Transverse colon (tissue), 3 donors: ENCODE results near the gene SCLT1.

ENCODE experiments used
- EP300 ChIP-seq: sonication (generic); formaldehyde crosslinking; IDR thresholded peaks from one replicate; pipeline ENCODE4 v1.6.1; 2017; ENCODE audit warnings: antibody characterized with exemption, low read depth
- TF ChIP-seq, protein P1 (sequence below), 5 experiments: fragments of 200-600 bp in 3 of 5; fragments of 450-650 bp in 2 of 5; sonication (generic) in 3 of 5; IDR thresholded peaks; 1 replicate in 2 of 5; 2 replicates in 3 of 5; pipeline ENCODE4 v1.5.1; 2016 to 2017; ENCODE audit warnings: antibody characterized with exemption in 5 of 5, inconsistent platforms in 3 of 5, mild to moderate bottlenecking in 2 of 5, moderate library complexity in 1 of 5

DNA sequence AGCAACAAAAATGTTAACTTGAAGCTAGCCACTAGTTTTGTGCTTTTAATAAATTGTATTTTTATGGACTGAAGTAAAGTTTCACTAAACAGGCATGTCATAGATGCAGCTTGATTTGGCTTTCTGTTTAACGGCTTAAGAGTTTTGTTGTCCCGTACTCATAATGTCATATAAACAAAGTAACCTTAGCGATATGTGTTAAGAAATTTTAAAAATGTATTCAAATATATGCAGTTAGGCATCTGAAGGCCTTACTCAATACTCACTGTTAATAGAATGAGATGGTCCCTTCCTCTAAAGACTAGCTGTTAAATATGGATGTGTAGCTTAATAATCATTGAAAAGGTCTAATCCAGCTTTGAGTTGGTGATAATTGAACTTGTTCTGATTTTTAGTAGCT is 1.0 kb upstream of the SCLT1 start:
- TF ChIP-seq, protein P1, sequence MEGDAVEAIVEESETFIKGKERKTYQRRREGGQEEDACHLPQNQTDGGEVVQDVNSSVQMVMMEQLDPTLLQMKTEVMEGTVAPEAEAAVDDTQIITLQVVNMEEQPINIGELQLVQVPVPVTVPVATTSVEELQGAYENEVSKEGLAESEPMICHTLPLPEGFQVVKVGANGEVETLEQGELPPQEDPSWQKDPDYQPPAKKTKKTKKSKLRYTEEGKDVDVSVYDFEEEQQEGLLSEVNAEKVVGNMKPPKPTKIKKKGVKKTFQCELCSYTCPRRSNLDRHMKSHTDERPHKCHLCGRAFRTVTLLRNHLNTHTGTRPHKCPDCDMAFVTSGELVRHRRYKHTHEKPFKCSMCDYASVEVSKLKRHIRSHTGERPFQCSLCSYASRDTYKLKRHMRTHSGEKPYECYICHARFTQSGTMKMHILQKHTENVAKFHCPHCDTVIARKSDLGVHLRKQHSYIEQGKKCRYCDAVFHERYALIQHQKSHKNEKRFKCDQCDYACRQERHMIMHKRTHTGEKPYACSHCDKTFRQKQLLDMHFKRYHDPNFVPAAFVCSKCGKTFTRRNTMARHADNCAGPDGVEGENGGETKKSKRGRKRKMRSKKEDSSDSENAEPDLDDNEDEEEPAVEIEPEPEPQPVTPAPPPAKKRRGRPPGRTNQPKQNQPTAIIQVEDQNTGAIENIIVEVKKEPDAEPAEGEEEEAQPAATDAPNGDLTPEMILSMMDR (IDR thresholded peaks at IDR 0.05) = no peak
- TF ChIP-seq EP300 = no peak
